GM18873 (cell line): ENCODE measurements around the gene GRIN3B.

Source experiments
- ATAC-seq: cut with Tn5 transposase; IDR thresholded peaks from one replicate; pipeline ENCODE4 v1.9.1; 2021; ENCODE audit warnings: mild to moderate bottlenecking, moderate library complexity, moderate number of reproducible peaks; ENCODE audit not compliant: unreplicated experiment, low FRiP score

GRIN3B gene

DNA sequence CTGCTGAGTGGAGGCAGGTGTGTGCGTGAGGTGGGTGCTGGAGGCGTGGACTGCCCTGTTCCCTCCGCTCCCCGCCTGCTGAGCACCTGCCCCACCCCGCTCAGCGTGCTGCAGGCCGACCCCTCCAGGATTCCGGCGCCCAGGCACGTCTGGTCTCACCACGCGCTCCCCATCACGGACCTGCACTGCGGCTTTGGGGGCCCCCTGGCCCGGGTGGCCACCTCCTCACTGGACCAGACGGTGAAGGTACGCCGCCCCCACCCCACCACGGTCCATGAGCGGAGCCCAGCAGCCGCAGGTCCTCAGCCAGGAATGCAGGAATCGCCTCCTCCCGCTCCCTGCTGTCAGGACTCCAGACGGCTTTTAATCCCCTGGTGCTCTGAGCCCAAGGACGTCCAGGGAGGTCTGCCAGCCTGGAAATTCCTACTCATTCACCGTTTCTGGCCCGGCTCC is 10.1 kb upstream of the GRIN3B start:
- ATAC-seq = no peak

DNA sequence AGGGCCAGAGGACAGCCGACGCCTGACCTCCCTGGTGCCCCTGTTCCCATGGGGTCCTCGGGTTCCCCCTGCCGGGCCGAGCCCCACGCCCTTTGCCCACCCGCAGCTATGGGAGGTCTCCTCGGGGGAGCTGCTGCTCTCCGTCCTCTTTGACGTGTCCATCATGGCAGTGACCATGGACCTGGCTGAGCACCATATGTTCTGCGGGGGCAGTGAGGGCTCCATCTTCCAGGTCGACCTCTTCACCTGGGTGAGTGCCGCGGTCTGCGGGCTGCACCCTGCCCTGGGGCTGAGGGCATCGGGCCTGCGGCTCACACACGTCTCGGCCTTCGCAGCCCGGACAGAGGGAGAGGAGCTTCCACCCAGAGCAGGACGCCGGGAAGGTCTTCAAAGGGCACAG is 9.5 kb upstream of the GRIN3B start:
- no peak for ATAC-seq

DNA sequence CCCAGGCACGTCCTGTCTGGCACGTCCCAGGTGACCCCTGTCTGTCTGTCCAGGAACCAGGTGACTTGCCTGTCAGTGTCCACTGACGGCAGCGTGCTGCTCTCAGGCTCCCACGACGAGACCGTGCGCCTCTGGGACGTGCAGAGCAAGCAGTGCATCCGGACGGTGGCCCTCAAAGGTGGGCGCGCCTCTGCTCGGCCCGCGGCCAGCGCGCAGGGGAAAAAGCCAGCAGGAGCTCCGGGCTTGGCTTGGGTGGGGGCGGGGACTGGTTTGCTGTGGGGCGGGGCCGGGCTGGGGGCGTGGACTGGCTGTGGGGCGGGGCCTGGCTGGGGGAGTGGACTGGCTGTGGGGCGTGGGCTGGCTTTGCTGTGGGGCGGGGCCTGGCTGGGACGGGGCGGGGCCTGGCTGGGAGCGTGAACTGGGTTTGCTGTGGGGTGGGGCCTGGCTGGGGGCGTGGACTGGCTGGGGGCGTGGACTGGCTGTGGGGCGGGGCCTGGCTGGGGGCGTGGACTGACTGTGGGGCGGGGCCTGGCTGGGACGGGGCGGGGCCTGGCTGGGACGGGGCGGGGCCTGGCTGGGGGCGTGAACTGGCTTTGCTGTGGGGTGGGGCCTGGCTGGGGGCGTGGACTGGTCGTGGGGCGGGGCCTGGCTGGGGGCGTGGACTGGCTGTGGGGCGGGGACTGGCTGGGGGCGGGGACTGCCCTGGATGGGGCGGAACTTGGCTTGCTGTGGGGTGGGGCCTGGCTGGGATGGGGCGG is 8.9 kb upstream of the GRIN3B start:
- ATAC-seq = no peak

DNA sequence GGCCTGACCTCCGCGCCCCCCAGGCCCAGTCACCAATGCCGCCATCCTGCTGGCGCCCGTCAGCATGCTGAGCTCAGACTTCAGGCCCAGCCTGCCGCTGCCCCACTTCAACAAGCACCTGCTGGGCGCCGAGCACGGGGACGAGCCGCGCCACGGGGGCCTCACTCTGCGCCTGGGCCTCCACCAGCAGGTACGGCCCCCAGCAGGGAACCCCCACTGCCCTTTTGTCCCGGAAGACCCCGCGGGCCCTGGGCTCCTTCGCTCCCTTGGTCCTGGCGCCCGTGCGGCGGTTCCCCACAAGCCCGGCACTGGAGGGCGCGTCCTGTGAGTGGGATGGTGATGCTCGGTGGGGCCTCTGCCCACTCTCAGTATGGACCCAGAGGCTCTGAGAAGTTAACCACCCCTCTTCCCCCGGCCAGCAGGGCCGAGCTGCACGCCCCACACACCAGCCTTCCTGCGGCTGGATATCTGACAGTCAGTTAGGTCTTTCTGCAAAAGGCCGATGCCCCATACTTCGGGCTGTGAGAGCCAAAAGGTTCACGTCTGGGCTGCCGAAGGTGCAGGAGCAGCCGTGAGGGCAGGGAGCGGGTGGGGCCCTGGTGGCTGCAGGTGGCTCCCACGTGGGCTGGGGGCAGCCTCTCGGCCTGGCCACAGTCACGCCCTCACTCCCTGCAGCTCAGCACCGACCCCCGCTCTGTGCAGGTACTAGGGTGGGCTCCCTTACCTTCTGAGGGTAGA is 8.1 kb upstream of the GRIN3B start:
- no peak for ATAC-seq

DNA sequence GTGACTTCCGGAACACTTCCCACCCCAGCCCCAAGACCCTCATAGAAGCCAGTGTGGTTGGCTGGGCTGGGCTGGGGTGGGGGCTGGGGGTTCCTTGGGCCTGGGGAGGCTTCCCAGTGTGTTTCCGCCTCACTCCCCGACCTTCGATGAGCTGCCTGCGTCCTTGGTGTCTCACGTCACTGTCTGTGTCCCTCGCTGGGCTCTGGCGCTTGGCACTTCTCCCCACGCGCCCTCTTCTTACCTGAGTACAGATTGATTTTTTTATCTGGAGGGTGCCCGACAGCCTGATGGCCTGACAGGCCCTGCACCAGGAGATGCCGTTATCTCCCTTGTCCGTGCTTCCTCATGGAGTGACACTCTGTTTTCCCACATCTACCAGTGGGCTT is 7.6 kb upstream of the GRIN3B start:
- no peak for ATAC-seq

DNA sequence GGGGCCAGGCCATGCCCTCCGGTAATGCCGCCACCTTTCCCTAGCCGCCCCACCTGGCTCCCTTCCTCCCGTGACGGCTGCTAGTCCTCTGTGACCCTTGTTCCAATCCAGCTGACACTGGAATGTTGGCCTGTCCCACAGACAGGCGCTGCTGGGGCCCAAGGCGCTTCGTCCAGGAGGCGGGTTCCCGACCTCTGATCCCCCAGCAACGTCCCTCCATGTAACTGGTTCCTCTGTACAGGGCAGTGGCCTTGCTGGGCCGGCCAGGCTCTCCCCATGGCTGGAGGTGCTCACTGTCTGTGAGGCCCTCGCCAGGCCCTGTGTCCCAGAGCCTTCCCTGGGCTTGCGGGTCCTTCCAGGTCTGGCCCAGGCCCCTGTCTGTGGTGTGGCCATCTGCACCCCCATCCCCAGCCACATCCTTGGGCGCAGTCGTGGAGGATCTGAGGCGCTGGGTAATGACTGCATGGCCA is 6.8 kb upstream of the GRIN3B start:
- no peak for ATAC-seq

DNA sequence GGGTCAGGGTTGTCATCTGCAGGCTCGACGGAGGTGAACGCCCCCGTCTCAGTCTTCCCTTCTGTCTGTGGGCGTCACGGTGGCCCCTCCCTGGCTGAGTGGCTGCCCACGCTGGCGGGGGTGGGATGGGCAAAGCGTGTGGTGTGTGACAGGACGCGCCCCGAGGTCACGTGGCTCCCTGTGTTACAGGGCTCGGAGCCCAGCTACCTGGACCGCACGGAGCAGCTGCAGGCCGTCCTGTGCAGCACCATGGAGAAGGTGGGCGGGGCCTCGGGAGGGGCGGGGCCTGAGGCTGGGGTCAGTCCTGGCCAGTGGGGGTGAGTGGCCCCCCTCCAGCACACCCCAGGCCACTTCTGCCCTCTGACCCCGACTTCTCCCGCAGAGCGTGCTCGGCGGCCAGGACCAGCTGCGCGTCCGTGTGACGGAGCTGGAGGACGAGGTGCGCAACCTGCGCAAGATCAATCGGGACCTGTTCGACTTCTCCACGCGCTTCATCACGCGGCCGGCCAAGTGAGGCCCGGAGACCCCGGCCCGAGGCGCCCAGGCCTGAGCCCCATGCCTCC is 6.3 kb upstream of the GRIN3B start:
- no peak for ATAC-seq

DNA sequence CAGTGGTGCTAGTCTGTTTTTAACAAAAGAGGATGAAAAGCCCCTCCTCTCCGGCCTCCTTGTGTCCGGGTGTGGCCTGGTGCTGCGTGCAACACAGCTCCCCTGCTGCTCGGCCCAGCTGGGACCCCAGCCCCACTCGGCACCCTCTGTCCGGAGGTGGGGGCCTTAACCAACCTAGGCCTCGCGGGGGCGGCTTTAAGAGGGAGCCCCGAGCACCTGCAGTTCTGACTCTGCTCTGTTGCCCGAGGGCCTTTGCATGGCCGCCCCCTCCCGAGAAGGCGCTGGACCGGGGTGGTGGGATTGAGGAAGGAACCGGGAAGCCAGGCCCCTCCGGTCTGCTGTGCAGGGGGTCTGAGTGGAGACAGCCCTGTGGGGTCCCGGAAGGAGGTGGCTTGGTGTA is 5.7 kb upstream of the GRIN3B start:
- ATAC-seq = no peak

DNA sequence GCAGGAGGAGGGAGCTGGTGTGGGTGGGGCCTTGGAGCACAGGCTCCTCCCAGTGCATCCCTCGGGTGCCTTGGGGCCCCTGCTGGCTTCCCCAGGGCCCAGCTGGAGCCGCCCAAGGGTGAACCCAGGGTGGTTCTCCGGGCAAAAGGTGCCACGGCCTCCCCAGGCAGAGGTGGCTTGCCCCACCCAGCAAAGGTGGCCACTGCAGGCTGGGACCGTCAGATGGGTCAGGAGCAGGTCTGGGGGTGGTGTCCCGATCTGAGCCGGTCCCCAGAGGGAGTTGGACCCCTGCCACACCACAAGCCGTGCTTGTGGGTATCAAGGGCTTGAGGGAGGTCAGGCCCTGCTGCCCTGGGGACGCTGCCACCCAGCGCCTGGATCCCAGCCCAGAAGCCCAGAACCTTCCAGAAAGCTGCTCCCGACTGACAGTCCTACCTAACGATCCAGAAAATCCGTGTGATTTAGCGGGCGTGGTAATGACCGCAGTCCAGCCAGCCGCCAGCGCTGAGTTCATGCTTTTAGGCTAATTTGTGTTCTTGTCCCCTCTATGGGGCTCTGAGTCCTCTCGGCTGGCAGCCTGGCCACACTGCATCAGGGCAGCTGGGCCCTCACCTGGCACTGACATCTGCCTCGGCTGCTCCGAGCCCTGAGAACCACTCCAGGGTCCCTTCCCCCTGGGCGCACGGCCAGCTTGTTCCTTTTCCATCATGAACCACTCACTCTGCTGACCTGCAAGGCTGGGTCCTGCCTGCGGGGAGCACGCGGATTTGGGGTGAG is 5.0 kb upstream of the GRIN3B start:
- no peak for ATAC-seq

DNA sequence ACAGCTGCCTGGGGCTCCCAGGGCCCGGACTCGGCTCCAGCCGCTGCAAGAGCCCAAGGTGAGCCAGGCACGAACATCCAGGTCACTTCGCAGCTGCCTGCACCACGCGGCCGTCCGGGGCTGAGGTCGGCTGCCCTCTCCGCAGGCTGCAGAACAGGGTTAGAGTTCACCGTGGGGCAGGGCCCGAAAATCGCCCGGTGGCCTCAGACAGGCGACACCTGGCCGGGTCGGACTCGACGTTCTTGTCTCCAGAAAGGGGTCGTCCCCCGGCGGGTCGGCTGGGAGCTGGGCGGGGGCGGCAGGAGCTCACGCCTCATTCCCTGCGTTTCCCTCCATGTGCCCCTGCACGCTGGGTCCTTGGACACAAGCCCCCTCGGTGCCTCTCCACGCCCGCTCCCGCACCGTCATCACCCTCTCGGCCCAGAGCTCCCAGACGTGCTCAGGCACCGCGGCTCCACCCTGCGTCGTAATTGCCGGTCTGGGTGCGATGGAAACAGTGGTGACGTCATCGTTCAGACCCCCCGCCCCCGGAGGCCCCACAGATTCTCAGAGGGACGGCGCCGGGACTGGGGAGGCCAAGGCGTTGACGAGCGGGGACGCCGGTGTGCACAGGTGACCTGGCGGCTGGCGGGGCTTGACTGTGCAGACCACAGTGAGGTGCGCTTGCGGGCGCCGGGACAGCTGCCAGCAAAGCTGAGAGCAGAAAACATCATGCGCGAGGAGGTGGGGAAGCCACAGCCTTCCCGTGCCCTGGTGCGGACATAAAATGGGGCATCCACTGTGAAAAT is 4.0 kb upstream of the GRIN3B start:
- no peak for ATAC-seq

DNA sequence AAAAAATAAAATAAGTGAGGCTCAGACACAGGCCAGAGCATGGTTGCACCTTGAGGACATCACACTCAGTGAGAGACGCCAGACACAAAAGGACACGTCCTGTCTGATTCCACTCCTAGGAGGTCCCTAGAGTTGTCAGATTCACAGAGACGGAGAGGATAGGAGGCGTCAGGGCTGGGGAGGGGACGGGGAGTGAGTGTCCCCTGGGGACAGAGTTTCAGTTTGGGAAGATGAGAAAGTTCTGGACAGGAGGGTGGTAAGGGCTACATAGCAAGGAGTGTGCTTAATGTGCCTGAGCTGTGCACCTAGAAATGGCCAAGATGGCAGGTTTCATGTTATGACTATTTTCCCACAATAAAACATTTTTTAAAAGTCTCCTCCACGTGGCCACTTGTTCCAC is 2.2 kb upstream of the GRIN3B start:
- ATAC-seq = no peak

DNA sequence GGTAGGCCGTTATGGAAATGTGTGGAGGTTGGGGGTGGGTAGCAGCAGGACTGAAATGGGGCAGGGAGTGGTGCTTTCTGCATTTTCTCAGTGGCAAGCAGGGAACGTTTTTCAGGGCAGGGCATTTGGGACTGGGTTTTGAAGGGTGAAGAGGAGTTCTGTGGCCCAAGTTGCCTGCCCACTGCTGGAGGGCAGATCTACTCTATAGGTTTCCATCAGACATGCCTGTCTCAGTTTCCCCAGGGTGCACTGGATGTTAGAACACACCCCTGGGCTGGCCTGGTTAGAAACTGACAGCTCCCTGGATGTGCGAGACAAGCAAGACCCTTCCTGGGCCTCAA is 870 bp upstream of the GRIN3B start:
- no peak for ATAC-seq

DNA sequence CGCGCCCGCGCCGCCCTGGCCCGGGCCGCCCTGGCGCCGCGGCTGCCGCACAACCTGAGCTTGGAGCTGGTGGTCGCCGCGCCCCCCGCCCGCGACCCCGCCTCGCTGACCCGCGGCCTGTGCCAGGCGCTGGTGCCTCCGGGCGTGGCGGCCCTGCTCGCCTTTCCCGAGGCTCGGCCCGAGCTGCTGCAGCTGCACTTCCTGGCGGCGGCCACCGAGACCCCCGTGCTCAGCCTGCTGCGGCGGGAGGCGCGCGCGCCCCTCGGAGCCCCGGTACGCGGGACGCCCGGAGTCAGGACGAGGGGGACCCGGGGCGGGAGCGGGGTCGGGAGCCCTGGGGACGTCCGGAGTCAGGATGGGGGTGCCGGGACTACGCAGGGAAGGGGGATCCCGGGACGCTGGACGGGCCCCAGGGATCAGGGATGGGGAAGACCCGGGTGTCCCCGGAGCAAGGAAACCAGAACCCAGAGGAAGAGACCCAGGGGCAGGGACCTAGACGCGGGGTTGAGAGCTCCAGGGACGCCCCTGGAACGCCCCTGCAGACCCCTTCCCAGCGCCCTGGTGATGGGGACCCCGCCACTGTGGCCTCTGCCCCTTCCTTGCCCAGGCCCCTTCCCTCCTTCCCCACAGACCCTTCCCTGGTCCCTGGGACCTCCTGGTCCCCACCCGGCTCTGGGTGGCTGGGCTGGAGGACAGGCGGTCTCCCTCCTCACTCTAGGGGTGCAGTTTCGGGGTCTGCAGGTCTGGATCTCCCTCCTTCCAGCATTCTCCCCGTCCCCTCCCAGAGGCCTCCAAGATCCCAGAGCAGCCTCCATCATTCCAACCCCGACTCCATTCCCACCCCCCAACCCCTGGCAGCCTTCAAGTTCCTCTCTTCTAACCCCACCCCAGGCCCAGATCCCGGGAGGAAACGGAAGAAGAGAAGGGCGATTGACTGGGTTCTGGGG is 645 bp downstream of the GRIN3B start:
- no peak for ATAC-seq

DNA sequence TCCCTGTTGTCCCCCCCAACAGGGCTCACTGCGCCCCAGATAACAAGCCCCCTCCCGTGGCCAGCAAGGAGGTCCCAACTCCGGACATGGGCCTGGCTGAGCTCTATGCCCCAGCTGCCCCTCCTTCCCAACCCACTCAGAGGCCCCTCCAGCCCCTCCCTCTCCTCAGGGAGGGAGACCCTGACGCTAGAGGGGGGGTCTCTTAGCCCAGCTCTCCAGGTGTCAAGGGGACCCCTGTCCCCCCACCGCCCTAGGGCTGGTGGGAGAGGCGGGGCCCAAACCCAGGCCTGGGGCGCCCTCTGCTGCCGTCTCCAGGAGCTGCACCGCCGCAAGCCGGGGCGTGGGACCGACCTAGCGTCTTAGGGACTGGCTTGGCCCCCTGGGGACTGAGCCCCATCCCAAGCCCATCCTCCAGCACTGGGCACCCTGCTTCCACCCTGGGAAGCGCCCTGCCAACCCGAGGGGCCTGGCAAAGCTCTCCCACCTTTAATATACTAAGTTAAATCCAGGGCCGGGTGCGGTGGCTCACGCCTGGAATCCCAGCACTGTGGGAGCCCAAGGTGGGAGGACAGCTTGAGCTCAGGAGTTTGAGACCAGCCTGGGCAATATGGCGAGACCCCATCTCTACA is 1.4 kb downstream of the GRIN3B start:
- ATAC-seq = no peak

DNA sequence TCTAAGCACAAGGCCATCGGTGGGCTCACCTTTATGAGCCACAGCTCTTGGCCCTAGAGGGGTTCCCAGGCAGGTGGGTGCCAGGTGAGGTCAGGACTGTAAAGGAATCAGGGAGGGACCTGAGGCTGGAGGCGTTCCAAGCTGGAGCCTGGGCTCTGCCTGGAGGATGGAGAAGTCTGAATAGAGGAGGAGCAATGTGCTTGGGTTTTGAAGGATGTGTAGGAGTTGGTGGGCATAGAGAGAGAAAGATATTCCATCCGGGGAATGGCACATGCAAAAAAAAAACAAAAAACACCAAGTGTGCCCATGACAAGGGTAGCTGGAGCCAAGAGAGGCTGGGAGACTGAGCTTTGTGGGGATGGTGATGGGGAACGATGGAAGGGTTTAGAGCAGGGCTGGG is 2.4 kb downstream of the GRIN3B start:
- ATAC-seq = no peak

DNA sequence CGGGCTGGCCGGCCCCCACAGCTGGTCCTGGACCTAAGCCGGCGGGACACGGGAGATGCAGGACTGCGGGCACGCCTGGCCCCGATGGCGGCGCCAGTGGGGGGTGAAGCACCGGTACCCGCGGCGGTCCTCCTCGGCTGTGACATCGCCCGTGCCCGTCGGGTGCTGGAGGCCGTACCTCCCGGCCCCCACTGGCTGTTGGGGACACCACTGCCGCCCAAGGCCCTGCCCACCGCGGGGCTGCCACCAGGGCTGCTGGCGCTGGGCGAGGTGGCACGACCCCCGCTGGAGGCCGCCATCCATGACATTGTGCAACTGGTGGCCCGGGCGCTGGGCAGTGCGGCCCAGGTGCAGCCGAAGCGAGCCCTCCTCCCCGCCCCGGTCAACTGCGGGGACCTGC is 3.1 kb downstream of the GRIN3B start:
- no peak for ATAC-seq

DNA sequence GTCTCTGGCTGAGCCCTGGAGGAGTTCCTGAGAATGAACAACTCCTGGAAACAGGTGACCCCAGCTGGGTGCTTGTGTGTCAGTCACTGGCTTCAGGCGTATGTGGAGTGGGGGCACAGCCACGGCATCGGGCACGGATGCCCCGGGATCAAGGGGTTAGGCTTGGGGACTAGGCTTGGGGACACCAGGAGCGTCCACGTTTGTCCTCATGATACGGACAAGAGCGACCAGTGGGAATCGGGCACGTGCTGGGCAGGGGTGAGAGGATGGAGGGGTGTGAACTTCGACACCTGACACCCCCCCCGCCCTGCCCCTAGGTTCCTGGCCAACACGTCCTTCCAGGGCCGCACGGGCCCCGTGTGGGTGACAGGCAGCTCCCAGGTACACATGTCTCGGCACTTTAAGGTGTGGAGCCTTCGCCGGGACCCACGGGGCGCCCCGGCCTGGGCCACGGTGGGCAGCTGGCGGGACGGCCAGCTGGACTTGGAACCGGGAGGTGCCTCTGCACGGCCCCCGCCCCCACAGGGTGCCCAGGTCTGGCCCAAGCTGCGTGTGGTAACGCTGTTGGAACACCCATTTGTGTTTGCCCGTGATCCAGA is 4.1 kb downstream of the GRIN3B start:
- no peak for ATAC-seq
